Measurements from ENCODE around the gene SLC6A8. TPM values are rescaled to one million over a fixed set of nuclear protein-coding genes. Genes with fewer than 3 reads are reported as not detected.

The SLC6A8 gene
- total and polyA plus RNA-seq, 2 experiments from 2014 or later, result 1.8 to 11.7 TPM

GRCh38 chrX:153670748-153671588 lies 16.8 kb upstream of the SLC6A8 start:
- DNase-seq, result no peak
- Histone ChIP-seq H3K4me2 (ENCODE audit: unreplicated experiment) (no peak overlapping the region), H3K79me2 (ENCODE audit: insufficient read depth) (no peaks in the 10 kb centered on the region), H3K36me3 (ENCODE audit: low read depth) (no peaks in the 10 kb centered on the region), H2AFZ (no peak overlapping the region), H3K27me3 (replicated peaks; ENCODE audit: insufficient read depth) (no peaks in the 10 kb centered on the region), H3F3A (ENCODE audit: insufficient read depth) (no peaks in the 10 kb centered on the region), H4K20me1 (ENCODE audit: insufficient read depth) (no peaks in the 10 kb centered on the region), H3K4me1 (ENCODE audit: insufficient read depth) (no peaks in the 10 kb centered on the region), H3K9ac (no peak overlapping the region), H3K9me3 (ENCODE audit: low read depth) (no peaks in the 10 kb centered on the region), H3K9me2 (ENCODE audit: insufficient read depth) (no peaks in the 10 kb centered on the region), H3K27ac (no peak overlapping the region), H3K4me3 (no peak overlapping the region)
- WGBS, 2 experiments (ENCODE audit: low coverage in 1 of 2, low lambda C conversion rate in 2 of 2, missing lambda C conversion rate in 2 of 2), result 79 to 98% methylated on average over 8 to 16 of the region's 23 CpGs
- no peak for TF ChIP-seq EZH2 (IDR thresholded peaks at IDR 0.05; ENCODE audit: insufficient read depth, poor library complexity, severe bottlenecking)
- TF ChIP-seq EZH2phosphoT487 (IDR thresholded peaks at IDR 0.05; ENCODE audit: insufficient read depth, low read depth), result no peak
- in situ Hi-C loops (cut with MboI), result loop anchor here (10.0 to 25.0 kb wide), 2 partner anchors 116 to 709 kb away; no protein-coding TSS in a partner anchor

- Histone ChIP-seq H3K9me2 (ENCODE audit: insufficient read depth) (no peaks in the 10 kb centered on the region), H3K27ac (no peak overlapping the region), H3K4me1 (ENCODE audit: insufficient read depth) (no peaks in the 10 kb centered on the region), H3K4me3 (no peak overlapping the region), H3K9ac (no peak overlapping the region), H3K36me3 (ENCODE audit: low read depth) (no peaks in the 10 kb centered on the region), H2AFZ (no peak overlapping the region), H3K27me3 (replicated peaks; ENCODE audit: insufficient read depth) (no peaks in the 10 kb centered on the region), H4K20me1 (ENCODE audit: insufficient read depth) (no peaks in the 10 kb centered on the region), H3K4me2 (ENCODE audit: unreplicated experiment) (no peak overlapping the region), H3K9me3 (ENCODE audit: low read depth) (no peaks in the 10 kb centered on the region), H3F3A (ENCODE audit: insufficient read depth) (no peaks in the 10 kb centered on the region), H3K79me2 (ENCODE audit: insufficient read depth) (no peaks in the 10 kb centered on the region)
- WGBS, 2 experiments (ENCODE audit: low coverage in 1 of 2, low lambda C conversion rate in 2 of 2, missing lambda C conversion rate in 2 of 2), result 81 to 88% methylated on average over 13 to 17 of the region's 27 CpGs
- in situ Hi-C loops (cut with MboI), result loop anchor here (10.0 to 25.0 kb wide), 2 partner anchors 117 to 710 kb away; no protein-coding TSS in a partner anchor
- no peak for DNase-seq
- TF ChIP-seq EZH2 (IDR thresholded peaks at IDR 0.05; ENCODE audit: insufficient read depth, poor library complexity, severe bottlenecking) (no peak), EZH2phosphoT487 (IDR thresholded peaks at IDR 0.05; ENCODE audit: insufficient read depth, low read depth) (no peak)
These were observed 15.9 kb upstream of the SLC6A8 start for GRCh38 chrX:153671589-153672530.

- H3F3A ChIP-seq (ENCODE audit: insufficient read depth), result no peaks in the 10 kb centered on the region
- no peaks in the 10 kb centered on the region for H3K9me3 ChIP-seq (ENCODE audit: low read depth)
- H3K27ac ChIP-seq, result no peak overlapping the region
- no peaks in the 10 kb centered on the region for H3K27me3 ChIP-seq (replicated peaks; ENCODE audit: insufficient read depth)
- no peak overlapping the region for H2AFZ ChIP-seq
- H3K4me1 ChIP-seq (ENCODE audit: insufficient read depth), result no peaks in the 10 kb centered on the region
- in situ Hi-C loops (cut with MboI), result loop anchor here (10.0 to 25.0 kb wide), 2 partner anchors 118 to 710 kb away; no protein-coding TSS in a partner anchor
- H3K9me2 ChIP-seq (ENCODE audit: insufficient read depth), result no peaks in the 10 kb centered on the region
- H3K79me2 ChIP-seq (ENCODE audit: insufficient read depth), result no peaks in the 10 kb centered on the region
- 20 to 29% methylated on average over 12 to 49 of the region's 53 CpGs for WGBS, 2 experiments (ENCODE audit: low coverage in 1 of 2, low lambda C conversion rate in 2 of 2, missing lambda C conversion rate in 2 of 2)
- no peak overlapping the region for H3K4me2 ChIP-seq (ENCODE audit: unreplicated experiment)
- no peaks in the 10 kb centered on the region for H3K36me3 ChIP-seq (ENCODE audit: low read depth)
- DNase-seq, result no peak
- H3K9ac ChIP-seq, result no peak overlapping the region
- TF ChIP-seq EZH2phosphoT487 (IDR thresholded peaks at IDR 0.05; ENCODE audit: insufficient read depth, low read depth) (no peak), EZH2 (IDR thresholded peaks at IDR 0.05; ENCODE audit: insufficient read depth, poor library complexity, severe bottlenecking) (no peak)
- H4K20me1 ChIP-seq (ENCODE audit: insufficient read depth), result no peaks in the 10 kb centered on the region
- H3K4me3 ChIP-seq, result no peak overlapping the region
These were observed 14.9 kb upstream of the SLC6A8 start for GRCh38 chrX:153672531-153673427.
